Measurements from ENCODE around the gene ANAPC1. TPM values are rescaled to one million over a fixed set of nuclear protein-coding genes. Genes with fewer than 3 reads are reported as not detected.
"Not testable (repeated sequence)": the region's sequence is repeated elsewhere in the genome, so short reads cannot be mapped to it uniquely, and the experiment has no call there.

ANAPC1 gene
- total RNA-seq, 2 donors from 2014 or later, result 74.5 to 79.9 TPM

DNA sequence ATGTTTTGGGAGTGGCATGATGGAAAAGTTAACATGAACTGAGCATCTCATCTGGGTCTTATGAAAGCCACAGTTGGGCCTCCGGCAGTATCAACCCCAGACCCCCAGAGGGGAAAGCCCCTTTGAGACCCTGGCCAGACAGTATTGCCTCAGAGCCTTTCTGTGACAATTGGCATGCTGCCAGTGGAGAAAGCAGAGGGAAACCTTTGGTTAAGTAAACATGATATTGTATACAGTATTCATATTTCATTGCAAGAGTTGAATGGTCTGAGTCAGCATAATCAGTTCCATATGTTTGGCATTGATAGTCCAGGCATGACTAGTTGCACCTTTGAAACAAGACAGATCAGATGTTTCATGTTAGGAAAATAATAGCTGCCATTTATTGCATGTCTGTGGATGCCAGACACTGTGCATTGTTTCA, 34.4 kb upstream of the ANAPC1 start:
- WGBS, 2 experiments (ENCODE audit: insufficient coverage in 1 of 2, insufficient read length in 1 of 2), result 97 to 100% methylated on average over 1 of the region's 1 CpG
- no peaks in the 10 kb centered on the region for H3K9me3 Mint-ChIP-seq
- no peak for DNase-seq
- no peak overlapping the region for H3K27ac Mint-ChIP-seq
- Histone ChIP-seq H3K27ac (ENCODE audit: low read depth, low read length) (no peak overlapping the region), H3K4me1 (ENCODE audit: control insufficient read depth, insufficient read depth, low read length) (no peaks in the 10 kb centered on the region), H3K36me3 (ENCODE audit: control insufficient read depth, insufficient read depth, low read length) (peaks cover 18% of the 10 kb centered on the region), H3K4me3 (ENCODE audit: low read length) (no peak overlapping the region), H3K27me3 (ENCODE audit: control insufficient read depth, insufficient read depth, low read length, poor library complexity, severe bottlenecking) (no peaks in the 10 kb centered on the region), H3K9ac (ENCODE audit: extremely low read depth, low read length, poor library complexity, severe bottlenecking) (no peak overlapping the region), H3K9me3 (ENCODE audit: control insufficient read depth, low read length) (no peaks in the 10 kb centered on the region)
- TF ChIP-seq, protein P1, sequence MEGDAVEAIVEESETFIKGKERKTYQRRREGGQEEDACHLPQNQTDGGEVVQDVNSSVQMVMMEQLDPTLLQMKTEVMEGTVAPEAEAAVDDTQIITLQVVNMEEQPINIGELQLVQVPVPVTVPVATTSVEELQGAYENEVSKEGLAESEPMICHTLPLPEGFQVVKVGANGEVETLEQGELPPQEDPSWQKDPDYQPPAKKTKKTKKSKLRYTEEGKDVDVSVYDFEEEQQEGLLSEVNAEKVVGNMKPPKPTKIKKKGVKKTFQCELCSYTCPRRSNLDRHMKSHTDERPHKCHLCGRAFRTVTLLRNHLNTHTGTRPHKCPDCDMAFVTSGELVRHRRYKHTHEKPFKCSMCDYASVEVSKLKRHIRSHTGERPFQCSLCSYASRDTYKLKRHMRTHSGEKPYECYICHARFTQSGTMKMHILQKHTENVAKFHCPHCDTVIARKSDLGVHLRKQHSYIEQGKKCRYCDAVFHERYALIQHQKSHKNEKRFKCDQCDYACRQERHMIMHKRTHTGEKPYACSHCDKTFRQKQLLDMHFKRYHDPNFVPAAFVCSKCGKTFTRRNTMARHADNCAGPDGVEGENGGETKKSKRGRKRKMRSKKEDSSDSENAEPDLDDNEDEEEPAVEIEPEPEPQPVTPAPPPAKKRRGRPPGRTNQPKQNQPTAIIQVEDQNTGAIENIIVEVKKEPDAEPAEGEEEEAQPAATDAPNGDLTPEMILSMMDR (conservative IDR thresholded peaks at IDR 0.05), result no peak
- peaks cover 22% of the 10 kb centered on the region for H3K36me3 Mint-ChIP-seq (ENCODE audit: low read depth)
- no peak overlapping the region for H3K4me3 Mint-ChIP-seq
- no peaks in the 10 kb centered on the region for H3K27me3 Mint-ChIP-seq (ENCODE audit: insufficient read depth)
- peaks cover 14% of the 10 kb centered on the region for H3K4me1 Mint-ChIP-seq

DNA sequence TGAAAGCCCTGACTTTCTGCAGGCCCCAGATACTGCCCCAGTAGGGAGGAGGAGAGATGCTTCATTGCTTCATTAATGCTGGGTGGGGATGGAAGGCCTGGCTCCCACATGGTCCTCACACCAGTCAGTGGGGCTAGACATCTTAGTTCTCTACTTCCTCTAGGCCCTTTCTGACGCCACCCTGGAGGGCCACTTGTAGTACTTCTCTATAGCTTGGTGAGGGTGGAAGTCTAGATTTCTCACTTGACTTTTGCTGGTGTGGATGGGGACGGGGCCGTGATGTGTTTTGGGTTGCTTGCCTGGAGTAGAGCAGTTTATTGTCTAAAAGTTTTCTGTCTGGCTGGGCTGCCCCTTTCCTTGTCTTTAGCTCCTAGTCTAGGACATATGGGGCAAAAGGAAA, 33.1 kb upstream of the ANAPC1 start:
- H3K36me3 Mint-ChIP-seq (ENCODE audit: low read depth), result peaks cover 17% of the 10 kb centered on the region
- H3K4me3 ChIP-seq (ENCODE audit: low read length), result no peak overlapping the region
- no peaks in the 10 kb centered on the region for H3K9me3 ChIP-seq (ENCODE audit: control insufficient read depth, low read length)
- no peaks in the 10 kb centered on the region for H3K4me1 ChIP-seq (ENCODE audit: control insufficient read depth, insufficient read depth, low read length)
- H3K27ac Mint-ChIP-seq, result no peak overlapping the region
- no peaks in the 10 kb centered on the region for H3K27me3 ChIP-seq (ENCODE audit: control insufficient read depth, insufficient read depth, low read length, poor library complexity, severe bottlenecking)
- peaks cover 12% of the 10 kb centered on the region for H3K36me3 ChIP-seq (ENCODE audit: control insufficient read depth, insufficient read depth, low read length)
- peaks cover 14% of the 10 kb centered on the region for H3K4me1 Mint-ChIP-seq
- WGBS, 2 experiments (ENCODE audit: insufficient coverage in 1 of 2, insufficient read length in 1 of 2), result 80% methylated on average over 3 of the region's 3 CpGs; no CpG with 5 or more reads in 1 of the 2 experiments
- no peaks in the 10 kb centered on the region for H3K9me3 Mint-ChIP-seq
- H3K27me3 Mint-ChIP-seq (ENCODE audit: insufficient read depth), result no peaks in the 10 kb centered on the region
- H3K27ac ChIP-seq (ENCODE audit: low read depth, low read length), result no peak overlapping the region
- DNase-seq, result no peak
- TF ChIP-seq, protein P1 (conservative IDR thresholded peaks at IDR 0.05), result no peak
- H3K4me3 Mint-ChIP-seq, result no peak overlapping the region
- no peak overlapping the region for H3K9ac ChIP-seq (ENCODE audit: extremely low read depth, low read length, poor library complexity, severe bottlenecking)

DNA sequence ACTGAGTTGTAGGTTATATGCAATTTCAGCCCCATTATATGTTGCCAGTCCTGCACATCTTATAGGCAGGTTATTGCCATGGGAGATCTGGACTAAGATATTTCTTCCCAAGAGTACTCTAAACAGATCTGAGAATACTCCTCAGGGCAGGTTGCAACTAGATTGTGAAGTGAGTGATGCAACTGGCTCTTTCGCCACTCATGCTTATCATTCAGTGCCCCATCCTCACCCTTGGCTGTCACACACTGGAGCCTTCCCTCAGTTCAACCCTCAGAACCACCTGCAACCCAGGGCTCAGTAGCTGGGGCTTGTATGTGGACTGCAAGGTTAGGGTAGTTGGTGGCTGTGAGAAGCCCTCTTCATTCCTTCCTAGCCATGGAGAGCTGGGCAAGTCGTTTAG, 28.6 kb upstream of the ANAPC1 start:
- Mint-ChIP-seq H3K27me3 (ENCODE audit: insufficient read depth) (no peaks in the 10 kb centered on the region), H3K36me3 (ENCODE audit: low read depth) (peaks cover 12% of the 10 kb centered on the region), H3K27ac (no peak overlapping the region), H3K4me3 (no peak overlapping the region), H3K4me1 (peaks cover 23% of the 10 kb centered on the region), H3K9me3 (no peaks in the 10 kb centered on the region)
- no peak overlapping the region for H3K9ac ChIP-seq (ENCODE audit: extremely low read depth, low read length, poor library complexity, severe bottlenecking)
- H3K4me1 ChIP-seq (ENCODE audit: control insufficient read depth, insufficient read depth, low read length), result peaks cover 18% of the 10 kb centered on the region
- DNase-seq, result no peak
- H3K27ac ChIP-seq (ENCODE audit: low read depth, low read length), result no peak overlapping the region
- WGBS, 2 experiments (ENCODE audit: insufficient coverage in 1 of 2, insufficient read length in 1 of 2), result 80 to 91% methylated on average over 1 to 2 of the region's 2 CpGs
- TF ChIP-seq, protein P1 (conservative IDR thresholded peaks at IDR 0.05), result no peak
- no peaks in the 10 kb centered on the region for H3K27me3 ChIP-seq (ENCODE audit: control insufficient read depth, insufficient read depth, low read length, poor library complexity, severe bottlenecking)
- no peaks in the 10 kb centered on the region for H3K9me3 ChIP-seq (ENCODE audit: control insufficient read depth, low read length)
- H3K4me3 ChIP-seq (ENCODE audit: low read length), result no peak overlapping the region
- H3K36me3 ChIP-seq (ENCODE audit: control insufficient read depth, insufficient read depth, low read length), result peaks cover 15% of the 10 kb centered on the region

DNA sequence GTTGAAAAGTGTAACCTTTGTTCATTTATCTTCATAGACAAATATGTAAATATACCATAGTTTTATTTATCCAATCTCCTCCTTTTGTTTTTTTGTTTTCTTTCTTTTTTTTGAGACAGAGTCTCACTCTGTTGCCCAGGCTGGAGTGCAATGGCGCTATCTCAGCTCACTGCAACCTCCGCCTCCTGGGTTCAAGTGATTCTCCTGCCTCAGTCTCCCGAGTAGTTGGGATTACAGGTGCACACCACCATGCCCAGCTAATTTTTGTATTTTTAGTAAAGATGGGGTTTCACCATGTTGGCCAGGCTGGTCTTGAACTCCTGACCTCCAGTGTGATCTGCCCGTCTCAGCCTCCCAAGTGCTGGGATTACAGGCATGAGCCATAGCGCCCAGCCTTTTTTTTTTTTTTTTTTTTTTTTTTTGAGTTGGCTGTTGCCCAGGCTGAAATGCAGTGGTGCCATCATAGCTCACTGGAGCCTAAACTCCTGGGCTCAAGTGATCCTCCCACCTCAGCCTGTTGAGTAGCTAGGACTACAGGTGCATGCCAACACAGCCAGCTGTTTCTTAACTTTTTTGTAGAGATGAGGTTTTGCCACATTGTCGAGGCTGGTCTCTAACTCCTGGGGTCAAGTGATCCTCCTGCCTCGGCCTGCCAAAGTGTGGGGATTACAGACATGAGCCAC, 27.4 kb upstream of the ANAPC1 start:
- H3K9ac ChIP-seq (ENCODE audit: extremely low read depth, low read length, poor library complexity, severe bottlenecking); DNase-seq; H3K4me3 Mint-ChIP-seq; H3K9me3 ChIP-seq (ENCODE audit: control insufficient read depth, low read length); H3K27ac ChIP-seq (ENCODE audit: low read depth, low read length); H3K9me3 Mint-ChIP-seq; H3K36me3 Mint-ChIP-seq (ENCODE audit: low read depth); H3K4me3 ChIP-seq (ENCODE audit: low read length); H3K27me3 ChIP-seq (ENCODE audit: control insufficient read depth, insufficient read depth, low read length, poor library complexity, severe bottlenecking); H3K27me3 Mint-ChIP-seq (ENCODE audit: insufficient read depth); H3K27ac Mint-ChIP-seq: not testable (repeated sequence)
- Histone ChIP-seq H3K36me3 (ENCODE audit: control insufficient read depth, insufficient read depth, low read length) (peaks cover 12% of the 10 kb centered on the region), H3K4me1 (ENCODE audit: control insufficient read depth, insufficient read depth, low read length) (peaks cover 19% of the 10 kb centered on the region)
- 95 to 96% methylated on average over 3 to 7 of the region's 7 CpGs for WGBS, 2 experiments (ENCODE audit: insufficient coverage in 1 of 2, insufficient read length in 1 of 2)
- peaks cover 32% of the 10 kb centered on the region for H3K4me1 Mint-ChIP-seq

Measured in endodermal cell (in vitro differentiated cells).